Thyroid gland (tissue), 4 donors: ENCODE data around the gene NCAPD3. TPM values are rescaled to one million over a fixed set of nuclear protein-coding genes. Genes with fewer than 3 reads are reported as not detected.

Experiments used
- DNase-seq, 2 donors: peaks; one replicate each; pipeline ENCODE4 v3.0.0-alpha.2; 2019
- H3K27ac ChIP-seq, 3 donors: fragments of 200-600 bp; sonication (generic); 1 replicate in 2 of 3; 2 replicates in 1 of 3; pipeline ENCODE4 v1.5.1; 2016 to 2019; ENCODE audit warnings: mild to moderate bottlenecking in 1 of 3, moderate library complexity in 1 of 3
- H3K27me3 ChIP-seq: fragments of 200-600 bp; sonication (generic); one replicate; pipeline ENCODE4 v1.5.1; 2019
- H3K36me3 ChIP-seq, 2 donors: fragments of 200-600 bp; sonication (generic); one replicate each; pipeline ENCODE4 v1.5.1; 2016 to 2019
- H3K4me1 ChIP-seq, 2 donors: fragments of 200-600 bp; sonication (generic); one replicate each; pipeline ENCODE4 v1.5.1; 2017 to 2019
- H3K4me3 ChIP-seq, 3 donors: fragments of 200-600 bp; sonication (generic); replicated peaks in 1 of 3; 1 replicate in 2 of 3; 2 replicates in 1 of 3; pipeline ENCODE4 v1.5.1; 2016; ENCODE audit warnings: mild to moderate bottlenecking in 1 of 3
- H3K9me3 ChIP-seq: fragments of 200-600 bp; sonication (generic); one replicate; pipeline ENCODE4 v1.5.1; 2017
- POLR2A ChIP-seq, 2 donors: fragments of 450-650 bp; IDR thresholded peaks; one replicate each; pipeline ENCODE4 v1.6.1; 2017; ENCODE audit warnings: antibody characterized with exemption in 2 of 2, mild to moderate bottlenecking in 2 of 2, moderate library complexity in 1 of 2
- WGBS, 2 donors: methylation state at CpG; one replicate each; pipeline ENCODE4 v1.1.5; 2017; 5-methylcytosine and 5-hydroxymethylcytosine counted together
- intact Hi-C: fragments of 100-400 bp; cut with DNase I; formaldehyde crosslinking; loops from one replicate; pipeline ENCODE4 v1.15.1; 2023
- total RNA-seq, 4 donors: library from RNA; depleted of rRNA; stranded (reverse); fragments of >200 nt; gene quantifications; one replicate each; pipeline ENCODE4 v1.2.3, GENCODE V29; 2016
- TF ChIP-seq, protein P1 (sequence below), 6 experiments: fragments of 200-600 bp in 3 of 6; fragments of 450-650 bp in 3 of 6; sonication (generic) in 3 of 6; IDR thresholded peaks; one replicate each; pipeline ENCODE4 v1.5.1; 2016 to 2019; ENCODE audit warnings: antibody characterized with exemption in 6 of 6, mild to moderate bottlenecking in 2 of 6, inconsistent platforms in 1 of 6, moderate library complexity in 1 of 6

Gene NCAPD3
- total RNA-seq, 4 donors from 2014 or later: 17.5 to 31.4 (median 21.9) TPM

DNA sequence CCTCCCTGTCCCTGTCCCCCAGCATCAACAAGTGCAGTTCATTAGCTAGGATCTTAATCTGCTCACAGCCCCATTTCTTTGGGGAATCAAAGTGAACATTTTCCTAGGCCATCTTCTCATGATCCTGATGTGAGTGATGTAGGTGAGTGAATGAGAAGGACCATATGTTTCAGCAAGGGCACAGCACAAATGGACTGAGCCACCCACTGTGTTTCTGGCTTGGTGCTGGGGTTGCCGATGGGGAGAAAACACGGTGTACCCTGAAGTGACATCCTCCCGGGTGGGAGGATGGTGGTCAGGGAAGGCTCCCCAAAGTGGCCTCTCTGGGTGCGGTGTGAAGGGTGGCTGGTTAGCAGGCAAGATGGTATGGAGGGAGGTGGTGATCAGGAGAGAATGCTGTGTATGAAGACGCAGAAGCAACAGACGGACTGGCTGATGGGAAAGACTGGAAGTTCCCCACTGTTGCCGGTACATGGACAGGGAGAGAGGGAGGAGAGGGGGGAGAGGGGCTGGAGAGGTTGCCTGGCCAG lies 82.7 kb downstream of the NCAPD3 start:
- no peak for DNase-seq
- H3K27me3 ChIP-seq: no peaks in the 10 kb centered on the region
- intact Hi-C loops: loop anchor here (5.0 kb wide), 1 partner anchor 214 kb away; no protein-coding TSS in a partner anchor

DNA sequence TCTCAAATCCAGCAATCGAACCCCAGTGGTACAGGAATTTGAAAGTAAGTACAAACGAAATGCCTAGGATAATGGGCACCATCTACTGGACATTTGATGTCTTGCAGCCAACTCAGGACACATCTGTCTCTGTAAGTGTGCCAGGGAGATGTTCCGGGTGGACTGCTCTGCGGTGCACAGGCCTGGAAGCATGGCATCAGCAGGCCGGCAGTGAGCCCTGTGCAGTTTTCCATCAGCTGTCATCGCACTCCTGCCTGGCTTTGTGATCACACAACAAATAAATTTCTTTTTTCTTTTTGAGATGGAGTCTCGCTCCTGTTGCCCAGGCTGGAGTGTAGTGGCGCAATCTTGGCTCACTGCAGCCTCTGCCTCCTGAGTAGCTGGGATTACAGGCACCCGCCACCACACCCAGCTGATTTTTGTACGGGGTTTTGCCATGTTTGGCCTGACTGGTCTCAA lies 83.9 kb downstream of the NCAPD3 start:
- no peak overlapping the region for H3K27ac ChIP-seq
- H3K4me3 ChIP-seq: no peak overlapping the region
- H3K36me3 ChIP-seq: no peaks in the 10 kb centered on the region
- no peaks in the 10 kb centered on the region for H3K4me1 ChIP-seq
- TF ChIP-seq, protein P1, sequence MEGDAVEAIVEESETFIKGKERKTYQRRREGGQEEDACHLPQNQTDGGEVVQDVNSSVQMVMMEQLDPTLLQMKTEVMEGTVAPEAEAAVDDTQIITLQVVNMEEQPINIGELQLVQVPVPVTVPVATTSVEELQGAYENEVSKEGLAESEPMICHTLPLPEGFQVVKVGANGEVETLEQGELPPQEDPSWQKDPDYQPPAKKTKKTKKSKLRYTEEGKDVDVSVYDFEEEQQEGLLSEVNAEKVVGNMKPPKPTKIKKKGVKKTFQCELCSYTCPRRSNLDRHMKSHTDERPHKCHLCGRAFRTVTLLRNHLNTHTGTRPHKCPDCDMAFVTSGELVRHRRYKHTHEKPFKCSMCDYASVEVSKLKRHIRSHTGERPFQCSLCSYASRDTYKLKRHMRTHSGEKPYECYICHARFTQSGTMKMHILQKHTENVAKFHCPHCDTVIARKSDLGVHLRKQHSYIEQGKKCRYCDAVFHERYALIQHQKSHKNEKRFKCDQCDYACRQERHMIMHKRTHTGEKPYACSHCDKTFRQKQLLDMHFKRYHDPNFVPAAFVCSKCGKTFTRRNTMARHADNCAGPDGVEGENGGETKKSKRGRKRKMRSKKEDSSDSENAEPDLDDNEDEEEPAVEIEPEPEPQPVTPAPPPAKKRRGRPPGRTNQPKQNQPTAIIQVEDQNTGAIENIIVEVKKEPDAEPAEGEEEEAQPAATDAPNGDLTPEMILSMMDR (IDR thresholded peaks at IDR 0.05): peak in 5 of 6 experiments; percentile 63 to 91 (median 79)
- no peak for TF ChIP-seq POLR2A (IDR thresholded peaks at IDR 0.05)
- WGBS, 2 donors: 36 to 50% methylated on average over 9 to 10 of the region's 10 CpGs
- DNase-seq: peak; percentile 56 to 58
- no peaks in the 10 kb centered on the region for H3K27me3 ChIP-seq
- intact Hi-C loops: loop anchor here (5.0 kb wide), 2 partner anchors 88 to 213 kb away; no protein-coding TSS in a partner anchor
- H3K9me3 ChIP-seq: no peaks in the 10 kb centered on the region

More for the DNA sequence above, 82.7 kb downstream of the NCAPD3 start:
- 89 to 94% methylated on average over 7 of the region's 7 CpGs for WGBS, 2 donors
- Histone ChIP-seq H3K36me3 (no peaks in the 10 kb centered on the region), H3K9me3 (no peaks in the 10 kb centered on the region), H3K4me3 (no peak overlapping the region), H3K27ac (no peak overlapping the region), H3K4me1 (no peaks in the 10 kb centered on the region)
- TF ChIP-seq, protein P1 (IDR thresholded peaks at IDR 0.05): no peak
- no peak for TF ChIP-seq POLR2A (IDR thresholded peaks at IDR 0.05)

DNA sequence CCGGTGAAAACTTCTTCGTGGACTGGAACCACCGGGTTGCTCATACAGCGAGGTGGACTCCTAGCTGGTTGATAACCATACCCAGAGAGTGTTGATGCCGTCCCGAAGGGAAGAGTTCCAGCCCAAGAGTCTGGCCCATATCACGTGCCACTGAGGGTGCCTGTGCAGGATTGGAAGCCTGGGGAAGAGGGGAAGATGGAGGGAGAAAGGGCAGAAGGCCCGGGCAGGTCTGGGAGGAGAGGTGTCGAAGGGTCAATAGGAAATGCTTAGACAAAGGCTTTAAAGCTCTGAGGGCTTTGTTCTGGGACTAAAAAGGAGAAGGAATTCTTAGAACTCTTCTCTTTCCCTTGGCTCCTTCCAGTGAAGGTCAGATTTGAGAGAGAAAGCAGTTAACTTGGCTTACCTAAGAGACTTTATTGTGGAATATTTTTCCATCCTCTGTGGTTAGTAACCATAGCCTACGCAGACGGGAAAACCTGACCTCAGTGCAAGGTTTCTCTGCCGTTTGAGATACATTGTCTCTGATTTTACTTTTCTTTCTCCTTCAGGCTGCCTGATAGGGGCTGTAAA lies 84.4 kb downstream of the NCAPD3 start:
- Histone ChIP-seq H3K27me3 (no peaks in the 10 kb centered on the region), H3K4me3 (no peak overlapping the region), H3K36me3 (no peaks in the 10 kb centered on the region), H3K9me3 (no peaks in the 10 kb centered on the region), H3K4me1 (no peaks in the 10 kb centered on the region), H3K27ac (no peak overlapping the region)
- intact Hi-C loops: loop anchor here (5.0 kb wide), 1 partner anchor 87 kb away; no protein-coding TSS in a partner anchor
- 70 to 74% methylated on average over 12 of the region's 12 CpGs for WGBS, 2 donors
- TF ChIP-seq POLR2A (IDR thresholded peaks at IDR 0.05): no peak
- TF ChIP-seq, protein P1 (IDR thresholded peaks at IDR 0.05): no peak
- no peak for DNase-seq

DNA sequence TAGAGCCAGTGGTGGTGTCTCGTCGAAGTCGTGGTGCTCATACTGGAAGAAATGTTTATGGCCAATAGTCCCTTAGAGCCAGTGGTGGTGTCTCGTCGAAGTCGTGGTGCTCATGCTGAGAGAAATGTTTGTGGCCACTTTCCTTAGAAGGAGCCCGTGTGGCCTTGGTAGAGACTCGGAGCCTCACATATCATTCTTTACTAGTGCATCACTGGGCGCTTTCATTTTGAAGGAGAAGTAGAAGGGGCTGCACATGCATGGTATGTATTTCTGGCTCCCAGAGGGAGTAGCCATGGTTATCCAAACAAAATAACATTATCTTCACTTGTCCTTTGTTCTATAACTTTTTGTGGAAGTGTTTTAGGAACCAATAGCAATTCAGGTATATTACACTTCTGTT lies 85.4 kb downstream of the NCAPD3 start:
- Histone ChIP-seq H3K9me3 (no peaks in the 10 kb centered on the region), H3K4me3 (no peak overlapping the region), H3K36me3 (no peaks in the 10 kb centered on the region), H3K27me3 (no peaks in the 10 kb centered on the region), H3K4me1 (no peaks in the 10 kb centered on the region), H3K27ac (no peak overlapping the region)
- intact Hi-C loops: loop anchor here (5.0 kb wide), 1 partner anchor 86 kb away; no protein-coding TSS in a partner anchor
- 91 to 92% methylated on average over 9 of the region's 9 CpGs for WGBS, 2 donors
- TF ChIP-seq, protein P1 (IDR thresholded peaks at IDR 0.05): no peak
- TF ChIP-seq POLR2A (IDR thresholded peaks at IDR 0.05): no peak
- DNase-seq: no peak

DNA sequence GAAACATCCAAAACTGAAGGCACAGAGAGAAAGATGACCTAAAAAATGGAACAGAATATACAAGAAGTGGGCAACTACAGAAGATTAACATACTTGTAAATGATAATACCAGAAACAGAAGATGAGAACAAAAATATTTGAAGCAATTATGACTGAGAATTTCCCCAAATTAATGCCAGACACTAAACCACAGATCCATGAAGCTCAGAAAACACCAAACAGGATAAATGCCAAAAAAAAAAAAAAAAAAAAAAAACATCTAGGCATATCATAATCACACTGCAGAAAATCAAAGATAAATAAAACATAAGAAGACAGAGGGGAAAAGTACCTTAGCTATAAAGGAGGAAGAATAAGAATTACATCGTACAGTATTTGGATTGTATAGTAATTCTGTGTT lies 89.6 kb downstream of the NCAPD3 start:
- Histone ChIP-seq H3K27ac (no peak overlapping the region), H3K4me1 (no peaks in the 10 kb centered on the region), H3K36me3 (no peaks in the 10 kb centered on the region), H3K27me3 (no peaks in the 10 kb centered on the region), H3K4me3 (no peak overlapping the region), H3K9me3 (no peaks in the 10 kb centered on the region)
- intact Hi-C loops: no loop called here
- no peak for TF ChIP-seq POLR2A (IDR thresholded peaks at IDR 0.05)
- TF ChIP-seq, protein P1 (IDR thresholded peaks at IDR 0.05): no peak
- 95 to 96% methylated on average over 1 of the region's 1 CpG for WGBS, 2 donors
- no peak for DNase-seq
